Uterus (tissue), 2 donors: ENCODE measurements around the gene SLCO2A1.

Experiments
- POLR2A ChIP-seq, 2 donors: fragments of 450-650 bp; IDR thresholded peaks; one replicate each; pipeline ENCODE4 v1.6.1; 2016; ENCODE audit warnings: antibody characterized with exemption in 2 of 2, mild to moderate bottlenecking in 1 of 2, moderate library complexity in 1 of 2
- TF ChIP-seq, protein P1 (sequence below), 4 experiments: fragments of 200-600 bp in 2 of 4; fragments of 450-650 bp in 2 of 4; sonication (generic) in 2 of 4; IDR thresholded peaks; one replicate each; pipeline ENCODE4 v1.5.1; 2016 to 2019; ENCODE audit warnings: antibody characterized with exemption in 4 of 4, mild to moderate bottlenecking in 2 of 4, moderate library complexity in 1 of 4

GRCh38 chr3:133948996-133949395, 80.7 kb downstream of the SLCO2A1 start:
- TF ChIP-seq, protein P1, sequence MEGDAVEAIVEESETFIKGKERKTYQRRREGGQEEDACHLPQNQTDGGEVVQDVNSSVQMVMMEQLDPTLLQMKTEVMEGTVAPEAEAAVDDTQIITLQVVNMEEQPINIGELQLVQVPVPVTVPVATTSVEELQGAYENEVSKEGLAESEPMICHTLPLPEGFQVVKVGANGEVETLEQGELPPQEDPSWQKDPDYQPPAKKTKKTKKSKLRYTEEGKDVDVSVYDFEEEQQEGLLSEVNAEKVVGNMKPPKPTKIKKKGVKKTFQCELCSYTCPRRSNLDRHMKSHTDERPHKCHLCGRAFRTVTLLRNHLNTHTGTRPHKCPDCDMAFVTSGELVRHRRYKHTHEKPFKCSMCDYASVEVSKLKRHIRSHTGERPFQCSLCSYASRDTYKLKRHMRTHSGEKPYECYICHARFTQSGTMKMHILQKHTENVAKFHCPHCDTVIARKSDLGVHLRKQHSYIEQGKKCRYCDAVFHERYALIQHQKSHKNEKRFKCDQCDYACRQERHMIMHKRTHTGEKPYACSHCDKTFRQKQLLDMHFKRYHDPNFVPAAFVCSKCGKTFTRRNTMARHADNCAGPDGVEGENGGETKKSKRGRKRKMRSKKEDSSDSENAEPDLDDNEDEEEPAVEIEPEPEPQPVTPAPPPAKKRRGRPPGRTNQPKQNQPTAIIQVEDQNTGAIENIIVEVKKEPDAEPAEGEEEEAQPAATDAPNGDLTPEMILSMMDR (IDR thresholded peaks at IDR 0.05) = no peak
- TF ChIP-seq POLR2A (IDR thresholded peaks at IDR 0.05) = no peak
